MCF 10A (cell line): ENCODE results near the gene TMEM117. TPM values are rescaled to one million over a fixed set of nuclear protein-coding genes. Genes with fewer than 3 reads are reported as not detected.
"Not testable (repeated sequence)": the region's sequence is repeated elsewhere in the genome, so short reads cannot be mapped to it uniquely, and the experiment has no call there.

ENCODE experiments used
- BruUV-seq: library from RNA; stranded (reverse); fragments of 400-500 nt; replicated peaks from 2 replicates; lab custom pipeline; 2021; lab: Mats Ljungman, UMichigan
- CTCF ChIA-PET: fragments of 300-600 bp; sonication (Branson Sonifier 250); formaldehyde crosslinking; extraction: SDS; loops from one replicate; lab custom pipeline; 2021; ENCODE audit warnings: antibody characterized with exemption, inconsistent platforms; lab: Yijun Ruan, JAX
- POLR2A ChIA-PET: fragments of 300-600, 350-650 bp; sonication (Branson Sonifier 250); formaldehyde crosslinking; extraction: SDS; loops from one replicate; lab custom pipeline; 2020; ENCODE audit warnings: antibody characterized with exemption, inconsistent platforms; lab: Yijun Ruan, JAX
- DNase-seq: peaks from one replicate; pipeline ENCODE4 v3.0.0-alpha.2; 2018; ENCODE audit not compliant: unreplicated experiment
- H3K27ac Mint-ChIP-seq: one replicate; pipeline ENCODE4 v1.8.0; 2022; ENCODE audit warnings: mild to moderate bottlenecking, low read depth, mixed read lengths; ENCODE audit not compliant: unreplicated experiment
- H3K27me3 Mint-ChIP-seq: one replicate; pipeline ENCODE4 v1.8.0; 2022; ENCODE audit warnings: mixed read lengths; ENCODE audit not compliant: insufficient read depth, unreplicated experiment
- H3K36me3 Mint-ChIP-seq: one replicate; pipeline ENCODE4 v1.8.0; 2022; ENCODE audit warnings: mild to moderate bottlenecking, moderate library complexity, mixed read lengths; ENCODE audit not compliant: insufficient read depth, unreplicated experiment
- H3K4me1 Mint-ChIP-seq: one replicate; pipeline ENCODE4 v1.8.0; 2022; ENCODE audit warnings: mixed read lengths; ENCODE audit not compliant: insufficient read depth, unreplicated experiment
- H3K4me3 Mint-ChIP-seq: one replicate; pipeline ENCODE4 v1.8.0; 2022; ENCODE audit warnings: mild to moderate bottlenecking, moderate library complexity, mixed read lengths; ENCODE audit not compliant: unreplicated experiment
- H3K9me3 Mint-ChIP-seq: one replicate; pipeline ENCODE4 v1.8.0; 2022; ENCODE audit warnings: mixed read lengths; ENCODE audit not compliant: unreplicated experiment
- CTCF ChIP-seq: fragments of 200-600 bp; IDR thresholded peaks from one replicate; pipeline ENCODE4 v1.8.0; 2022; ENCODE audit warnings: antibody characterized with exemption, mild to moderate bottlenecking; ENCODE audit not compliant: unreplicated experiment
- intact Hi-C: fragments of 100-400 bp; cut with micrococcal nuclease; formaldehyde crosslinking; loops from 2 replicates; pipeline ENCODE4 v1.14.1; 2022
- total RNA-seq: library from RNA; stranded (reverse); gene quantifications from 2 replicates; pipeline ENCODE4 v1.2.3, GENCODE V29; 2022

TMEM117 gene
- total RNA-seq, 1 experiment from 2014 or later, result 3.2 TPM

DNA sequence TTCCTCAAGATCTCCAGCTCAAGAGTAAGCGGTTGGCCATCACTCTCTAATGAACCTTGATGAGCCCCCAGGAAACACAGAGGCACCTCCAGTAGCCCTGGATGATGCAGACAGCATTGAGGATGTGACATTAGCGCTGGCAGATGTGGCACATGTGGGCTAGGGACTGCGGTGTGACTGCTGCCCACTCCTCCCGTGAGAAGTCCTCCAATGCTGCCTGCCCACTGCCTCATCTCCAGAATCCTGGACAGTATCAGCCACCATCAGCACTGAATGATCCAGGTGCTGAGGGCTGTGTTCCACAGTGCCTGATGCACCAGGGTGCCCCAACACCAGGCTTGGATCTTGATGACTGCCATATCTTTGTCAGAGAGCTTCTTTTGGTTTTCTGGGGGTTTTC lies 412.6 kb downstream of the TMEM117 start:
- BruUV-seq, result no TSS peak

GRCh38 chr12:44250440-44250839 lies 414.6 kb downstream of the TMEM117 start:
- H3K27me3 Mint-ChIP-seq, CTCF ChIA-PET, intact Hi-C loops, H3K36me3 Mint-ChIP-seq, H3K4me3 Mint-ChIP-seq, H3K9me3 Mint-ChIP-seq, DNase-seq, H3K27ac Mint-ChIP-seq, BruUV-seq, H3K4me1 Mint-ChIP-seq, POLR2A ChIA-PET: not testable (repeated sequence)

More for the DNA sequence above, 412.6 kb downstream of the TMEM117 start:
- ChIA-PET CTCF (no interaction called here), POLR2A (no interaction called here)
- Mint-ChIP-seq H3K4me1 (no peaks in the 10 kb centered on the region), H3K4me3 (no peak overlapping the region), H3K27ac (no peak overlapping the region), H3K36me3 (peaks cover 5% of the 10 kb centered on the region), H3K9me3 (no peaks in the 10 kb centered on the region), H3K27me3 (no peaks in the 10 kb centered on the region)
- TF ChIP-seq CTCF, result no peak
- intact Hi-C loops, result no loop called here
- no peak for DNase-seq

DNA sequence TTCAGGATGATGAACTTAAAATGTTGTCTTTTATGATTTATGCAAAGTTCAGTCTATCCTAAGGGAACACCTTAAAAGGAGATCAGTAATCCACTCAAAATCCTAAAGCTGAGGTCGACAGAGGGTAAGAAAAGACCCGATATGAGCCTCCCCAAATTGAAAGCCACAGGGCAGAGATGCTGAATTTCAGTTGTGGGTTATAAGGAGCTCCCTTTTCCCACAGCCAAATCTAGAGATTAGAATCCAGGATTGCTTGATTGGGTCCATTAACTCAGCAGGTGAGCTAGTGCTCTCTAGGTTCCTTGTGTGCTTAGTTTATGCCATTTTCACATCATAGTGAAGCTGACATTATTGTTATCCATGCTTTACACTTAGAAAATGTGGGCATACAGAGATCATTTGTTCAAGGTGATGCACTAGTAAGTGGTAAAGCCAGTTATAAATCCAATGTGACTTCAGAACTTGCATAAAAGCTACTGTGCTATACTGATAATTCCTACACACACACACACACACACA lies 417.5 kb downstream of the TMEM117 start:
- BruUV-seq, result no TSS peak
- ChIA-PET POLR2A (no interaction called here), CTCF (no interaction called here)
- DNase-seq, result no peak
- H3K4me3 Mint-ChIP-seq, result no peak overlapping the region
- peaks cover 4% of the 10 kb centered on the region for H3K36me3 Mint-ChIP-seq
- H3K9me3 Mint-ChIP-seq, result no peaks in the 10 kb centered on the region
- no peaks in the 10 kb centered on the region for H3K27me3 Mint-ChIP-seq
- no peak for TF ChIP-seq CTCF
- intact Hi-C loops, result no loop called here
- H3K4me1 Mint-ChIP-seq, result no peaks in the 10 kb centered on the region
- H3K27ac Mint-ChIP-seq, result no peak overlapping the region

GRCh38 chr12:44258246-44258645 lies 422.4 kb downstream of the TMEM117 start:
- intact Hi-C loops, result no loop called here
- Mint-ChIP-seq H3K9me3 (no peaks in the 10 kb centered on the region), H3K27ac (no peak overlapping the region), H3K27me3 (no peaks in the 10 kb centered on the region), H3K4me1 (no peaks in the 10 kb centered on the region), H3K4me3 (no peak overlapping the region), H3K36me3 (no peaks in the 10 kb centered on the region)
- TF ChIP-seq CTCF, result no peak
- no TSS peak for BruUV-seq
- ChIA-PET POLR2A (no interaction called here), CTCF (interaction anchor here (0.6 to 1.4 kb wide), 2 partner anchors 229 to 341 kb away, joined by 3 read pairs; no protein-coding TSS in a partner anchor)
- no peak for DNase-seq
